ENCODE data around the gene ABTB1. TPM values are rescaled to one million over a fixed set of nuclear protein-coding genes. Genes with fewer than 3 reads are reported as not detected.

The ABTB1 gene
- total RNA-seq, 1 donor from 2014 or later = 61.7 TPM

DNA sequence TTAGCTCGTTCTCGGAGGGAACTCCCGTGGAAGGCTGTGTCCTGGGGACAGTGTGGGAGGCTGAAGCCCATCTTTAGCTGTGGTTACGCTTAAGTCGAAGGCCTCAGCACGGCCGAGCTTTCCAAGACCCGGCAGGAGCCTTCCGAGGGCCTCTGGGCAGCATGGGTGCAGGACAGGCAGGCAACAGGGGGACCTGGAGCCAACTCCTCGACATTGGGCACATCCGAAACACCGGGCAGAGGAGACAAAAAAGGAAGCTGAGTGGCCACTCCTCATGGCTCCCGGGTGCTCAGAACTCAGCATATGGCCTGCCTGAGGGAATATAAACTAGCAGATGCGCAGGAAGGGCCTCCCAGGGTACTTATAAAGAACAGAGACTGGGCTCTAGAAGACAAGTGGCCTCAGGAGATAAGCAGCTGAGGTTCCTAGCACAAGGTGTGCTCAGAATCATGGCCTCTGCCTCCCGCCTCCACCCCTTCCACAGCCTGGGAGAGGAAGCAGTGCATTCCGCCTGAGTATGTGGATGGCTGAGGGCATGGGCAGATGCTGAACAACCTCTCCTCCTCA, 34.1 kb downstream of the ABTB1 start:
- H3K4me1 ChIP-seq = peaks cover 14 to 40% of the 10 kb centered on the region in 2 donors
- H3K4me3 ChIP-seq = no peak overlapping the region
- H3K27ac ChIP-seq = peak overlapping the region; percentile 34 to 46
- intact Hi-C loops (cut with DNase I) = no loop called here
- DNase-seq (ENCODE audit: low spot score in 2 of 2) = peak in 1 of 2 donors; percentile 48
- no peaks in the 10 kb centered on the region for H3K27me3 ChIP-seq
- TF ChIP-seq CTCF (IDR thresholded peaks at IDR 0.05) = no peak
- H3K36me3 ChIP-seq = no peaks in the 10 kb centered on the region
- no peaks in the 10 kb centered on the region for H3K9me3 ChIP-seq

GRCh38 chr3:127707851-127708411, 35.2 kb downstream of the ABTB1 start:
- peak in 1 of 2 donors; percentile 42 for DNase-seq (ENCODE audit: low spot score in 2 of 2)
- Histone ChIP-seq H3K4me3 (no peak overlapping the region), H3K27ac (peak overlapping the region in 1 of 2 donors; percentile 46), H3K4me1 (peaks cover 14 to 36% of the 10 kb centered on the region in 2 donors), H3K36me3 (no peaks in the 10 kb centered on the region), H3K9me3 (no peaks in the 10 kb centered on the region), H3K27me3 (no peaks in the 10 kb centered on the region)
- TF ChIP-seq CTCF (IDR thresholded peaks at IDR 0.05) = no peak
- intact Hi-C loops (cut with DNase I) = no loop called here

- peaks cover 19 to 45% of the 10 kb centered on the region in 2 donors for H3K4me1 ChIP-seq
- TF ChIP-seq CTCF (IDR thresholded peaks at IDR 0.05) = no peak
- H3K27ac ChIP-seq = no peak overlapping the region
- no peaks in the 10 kb centered on the region for H3K9me3 ChIP-seq
- H3K27me3 ChIP-seq = no peaks in the 10 kb centered on the region
- H3K4me3 ChIP-seq = no peak overlapping the region
- no peak for DNase-seq (ENCODE audit: low spot score in 2 of 2)
- H3K36me3 ChIP-seq = no peaks in the 10 kb centered on the region
- intact Hi-C loops (cut with DNase I) = no loop called here
Observed at GRCh38 chr3:127708837-127709236, 36.1 kb downstream of the ABTB1 start.

DNA sequence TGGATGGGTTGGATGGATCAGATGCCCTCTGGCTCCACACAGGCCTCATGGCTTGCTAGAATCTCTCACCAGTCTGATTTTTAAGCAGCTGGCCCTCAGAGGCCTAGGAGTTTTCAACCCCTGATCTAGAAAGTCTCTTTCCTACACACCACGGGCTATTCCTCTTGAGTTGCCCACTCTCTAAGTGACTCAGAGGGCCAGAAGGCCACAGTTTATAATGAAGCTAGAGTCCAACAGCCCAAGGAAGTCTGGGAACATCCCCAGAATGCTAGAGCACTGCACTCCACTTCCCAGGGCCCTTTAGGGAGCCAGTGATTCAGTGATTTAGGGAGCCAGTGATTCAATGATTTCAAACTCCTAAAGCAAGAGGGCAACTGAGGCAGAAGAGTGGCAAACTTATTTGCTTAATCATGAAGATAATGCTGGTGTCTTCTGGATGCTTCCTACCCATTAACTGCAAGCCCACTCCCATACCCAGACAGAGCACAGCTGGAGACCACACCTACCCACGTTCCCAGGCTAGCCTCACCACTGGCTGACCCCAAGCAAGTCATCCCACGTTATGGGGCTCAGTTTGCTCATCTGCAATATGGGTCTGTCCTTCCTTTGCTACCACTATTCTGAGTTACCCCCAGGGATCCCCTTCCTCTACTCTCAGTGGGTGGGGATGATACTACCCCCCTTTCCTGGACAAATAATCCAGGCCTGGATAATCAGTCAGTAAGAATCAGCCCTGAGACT, 36.7 kb downstream of the ABTB1 start:
- no peak overlapping the region for H3K27ac ChIP-seq
- no peaks in the 10 kb centered on the region for H3K9me3 ChIP-seq
- no peaks in the 10 kb centered on the region for H3K27me3 ChIP-seq
- intact Hi-C loops (cut with DNase I) = no loop called here
- H3K4me3 ChIP-seq = no peak overlapping the region
- DNase-seq (ENCODE audit: low spot score in 2 of 2) = peak in 1 of 2 donors; percentile 40
- no peak for TF ChIP-seq CTCF (IDR thresholded peaks at IDR 0.05)
- H3K4me1 ChIP-seq = peaks cover 22 to 45% of the 10 kb centered on the region in 2 donors
- no peaks in the 10 kb centered on the region for H3K36me3 ChIP-seq

DNA sequence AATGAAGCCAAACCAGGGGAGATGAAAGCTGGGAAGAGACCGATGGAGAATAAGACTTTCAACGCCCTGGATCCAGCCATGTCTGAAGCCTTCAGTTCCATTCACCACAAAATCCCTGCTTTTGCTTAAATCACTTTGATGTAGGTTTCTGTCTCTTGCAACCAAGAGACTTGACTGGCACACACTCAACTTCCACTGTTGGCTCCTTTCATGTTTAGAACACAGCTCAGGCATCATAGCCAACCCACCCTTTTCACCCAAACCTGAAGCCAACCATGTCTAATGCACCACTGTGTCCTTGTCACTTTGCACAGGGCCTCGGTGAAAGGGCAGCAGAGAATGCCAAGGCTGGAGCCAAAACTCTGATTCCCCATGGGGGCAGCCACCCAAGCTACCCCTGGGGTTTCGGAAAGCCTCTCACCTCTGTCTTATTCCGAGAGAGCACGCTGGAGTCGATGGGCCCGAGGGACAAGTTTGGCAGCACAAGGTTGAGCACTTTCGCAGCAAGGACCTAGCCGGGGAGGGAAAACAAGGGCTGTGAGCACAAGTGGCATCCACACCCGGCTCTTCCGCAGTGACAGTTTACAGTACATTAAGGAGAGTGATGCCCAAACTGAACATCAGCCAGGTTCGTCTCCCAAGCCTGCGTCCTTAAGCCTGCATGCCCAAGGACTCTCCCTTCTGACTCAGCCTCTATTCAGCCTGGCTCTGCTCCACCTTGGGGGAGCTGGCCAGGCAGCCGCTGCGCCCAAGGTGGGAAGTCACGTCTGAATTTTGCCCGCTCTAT, 37.6 kb downstream of the ABTB1 start:
- no peak overlapping the region for H3K4me3 ChIP-seq
- DNase-seq (ENCODE audit: low spot score in 2 of 2) = peak in 1 of 2 donors; percentile 69
- H3K27ac ChIP-seq = peak overlapping the region in 1 of 2 donors; percentile 40
- H3K9me3 ChIP-seq = no peaks in the 10 kb centered on the region
- no peaks in the 10 kb centered on the region for H3K36me3 ChIP-seq
- H3K4me1 ChIP-seq = peaks cover 22 to 49% of the 10 kb centered on the region in 2 donors
- no peaks in the 10 kb centered on the region for H3K27me3 ChIP-seq
- intact Hi-C loops (cut with DNase I) = no loop called here
- no peak for TF ChIP-seq CTCF (IDR thresholded peaks at IDR 0.05)
